A673 (cell line): ENCODE results near the gene F13A1.

Experiments
- CTCF ChIP-seq: fragments of 300-800, 200-600 bp; sonication (generic); conservative IDR thresholded peaks from 2 replicates; pipeline ENCODE4 v1.5.1; 2017; ENCODE audit warnings: low read depth, mild to moderate bottlenecking, antibody characterized with exemption, low read length, moderate library complexity, mixed read lengths
- EZH2 ChIP-seq: fragments of 200-600 bp; sonication (generic); IDR thresholded peaks from 2 replicates; pipeline ENCODE4 v1.6.1; 2017; ENCODE audit warnings: borderline replicate concordance, low read depth, mild to moderate bottlenecking, mixed read lengths, antibody characterized with exemption, low read length; ENCODE audit not compliant: poor library complexity, severe bottlenecking

GRCh38 chr6:6320901-6321300 lies 439 bp upstream of the F13A1 start:
- TF ChIP-seq CTCF (no peak), EZH2 (no peak)
